ENCODE results near the gene TXNDC5. TPM values are rescaled to one million over a fixed set of nuclear protein-coding genes. Genes with fewer than 3 reads are reported as not detected.
A peak's percentile ranks its signal among the peaks of the same experiment; 100 is the strongest.

Gene TXNDC5
- total RNA-seq, 1 experiment from 2014 or later = 240 TPM

DNA sequence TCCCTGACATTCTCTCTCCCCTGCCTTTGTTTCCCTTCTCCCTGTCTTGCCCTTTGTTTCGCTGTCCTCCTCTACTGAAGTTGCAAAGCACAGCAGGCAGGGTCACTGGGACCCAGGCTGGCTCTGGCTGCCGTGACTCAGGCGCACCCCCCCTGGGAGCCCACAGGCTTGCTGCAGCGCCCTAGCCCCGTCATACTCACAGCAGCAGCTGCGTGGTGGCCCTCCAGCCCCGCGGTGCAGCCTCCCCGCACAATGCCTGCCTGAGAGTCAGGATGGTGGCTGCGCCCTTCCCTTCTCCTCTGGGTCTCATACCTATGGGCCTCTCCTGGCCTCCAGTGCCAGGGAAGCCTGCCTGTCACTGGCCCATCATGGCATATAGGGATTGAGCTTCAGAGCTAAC is 41.7 kb downstream of the TXNDC5 start:
- no peak for DNase-seq (ENCODE audit: low read depth)

DNA sequence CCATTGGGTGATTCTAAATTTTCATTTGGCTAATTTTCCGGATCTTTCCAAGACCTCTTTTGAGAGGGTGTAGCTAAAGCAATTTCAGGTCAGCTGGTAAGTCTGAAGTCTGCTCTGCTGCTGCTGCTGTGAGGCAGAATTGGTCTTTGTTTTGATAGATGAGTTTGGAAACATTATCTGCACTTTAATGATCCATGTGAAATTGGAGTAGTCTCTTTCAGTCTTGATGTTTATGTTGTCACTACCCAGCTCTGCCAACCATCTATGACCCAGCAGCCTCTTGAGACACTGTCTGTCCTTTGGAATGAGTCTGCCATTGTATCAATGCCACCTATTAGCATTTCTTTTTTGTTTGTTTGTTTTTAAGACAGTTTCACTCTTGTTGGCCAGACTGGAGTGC is 44.1 kb downstream of the TXNDC5 start:
- DNase-seq (ENCODE audit: low read depth) = no peak

DNA sequence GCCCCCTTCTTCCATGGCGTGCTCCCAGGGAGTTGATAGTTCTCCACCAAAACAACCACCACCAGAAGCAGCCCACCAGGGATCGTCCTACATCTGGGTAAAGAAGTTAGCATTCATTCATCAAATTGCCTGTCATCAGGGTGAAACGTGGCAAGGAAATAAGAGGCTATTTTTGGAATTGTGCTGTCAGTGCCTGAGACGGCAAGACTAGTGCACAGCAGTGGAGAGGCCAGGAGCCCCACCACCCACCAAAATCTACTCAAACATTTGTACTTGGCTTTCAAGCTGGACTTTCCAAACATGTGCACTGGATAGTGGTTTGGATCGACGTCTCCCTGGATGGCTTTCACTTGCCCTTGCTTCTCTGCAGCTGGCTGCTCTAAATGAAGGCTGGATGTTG is 44.8 kb downstream of the TXNDC5 start:
- DNase-seq (ENCODE audit: low read depth) = no peak

DNA sequence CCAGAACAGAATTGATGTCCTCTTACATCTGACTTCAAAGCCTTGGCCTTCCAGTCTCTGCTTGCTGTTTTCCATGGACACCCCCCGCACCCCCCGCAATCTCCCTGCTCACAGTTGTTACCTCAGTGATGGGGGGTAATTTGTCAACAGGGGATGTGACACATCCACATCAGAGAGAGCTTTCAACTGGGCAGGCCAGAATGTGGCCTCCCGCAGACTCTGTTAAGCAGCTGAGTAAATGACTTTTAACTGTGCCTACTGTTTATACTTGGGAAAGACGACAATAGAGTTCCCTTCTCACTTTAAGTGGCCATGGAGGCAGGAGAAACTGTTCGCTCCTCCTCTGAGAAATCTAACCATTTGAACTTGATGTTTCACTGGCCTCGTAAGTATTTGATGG is 51.0 kb downstream of the TXNDC5 start:
- no peak for DNase-seq (ENCODE audit: low read depth)

DNA sequence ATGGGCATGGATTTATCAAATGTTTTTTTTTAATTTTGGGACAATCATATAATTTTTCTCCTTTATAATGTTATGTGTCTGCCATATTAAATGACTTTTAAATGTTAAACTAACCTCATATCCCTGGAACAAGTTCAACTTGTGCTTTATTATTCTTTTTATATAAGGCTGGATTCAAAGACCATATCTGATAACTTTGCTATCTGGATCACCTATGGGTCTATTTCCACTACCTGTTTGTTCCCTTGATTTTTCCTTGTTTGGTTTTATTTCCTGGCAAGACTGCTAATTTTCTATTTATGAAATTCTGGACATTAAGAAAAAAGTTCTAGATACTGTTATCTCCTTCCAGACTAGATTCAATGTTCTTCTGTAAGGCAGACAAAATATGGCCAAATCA is 58.8 kb downstream of the TXNDC5 start:
- no peak for DNase-seq (ENCODE audit: low read depth)

DNA sequence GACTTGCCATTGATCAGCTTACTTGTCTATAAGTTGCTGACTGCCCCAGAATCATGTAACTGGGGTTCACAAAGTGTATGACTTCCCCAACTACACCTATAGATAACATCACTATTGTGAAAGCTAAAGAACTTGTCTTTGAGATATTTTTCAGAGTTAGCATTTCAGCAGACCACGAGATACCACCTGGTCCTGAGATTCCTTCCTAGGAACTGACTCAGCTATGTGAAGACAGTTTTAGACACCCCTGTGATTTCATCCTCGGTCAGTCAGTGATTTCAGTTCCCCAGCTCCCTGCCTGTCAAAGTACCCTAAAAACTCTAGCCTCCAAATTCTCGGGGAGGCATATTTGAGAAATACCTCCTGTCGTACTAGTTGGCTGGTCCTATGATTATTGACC is 62.4 kb downstream of the TXNDC5 start:
- no peak for DNase-seq (ENCODE audit: low read depth)

DNA sequence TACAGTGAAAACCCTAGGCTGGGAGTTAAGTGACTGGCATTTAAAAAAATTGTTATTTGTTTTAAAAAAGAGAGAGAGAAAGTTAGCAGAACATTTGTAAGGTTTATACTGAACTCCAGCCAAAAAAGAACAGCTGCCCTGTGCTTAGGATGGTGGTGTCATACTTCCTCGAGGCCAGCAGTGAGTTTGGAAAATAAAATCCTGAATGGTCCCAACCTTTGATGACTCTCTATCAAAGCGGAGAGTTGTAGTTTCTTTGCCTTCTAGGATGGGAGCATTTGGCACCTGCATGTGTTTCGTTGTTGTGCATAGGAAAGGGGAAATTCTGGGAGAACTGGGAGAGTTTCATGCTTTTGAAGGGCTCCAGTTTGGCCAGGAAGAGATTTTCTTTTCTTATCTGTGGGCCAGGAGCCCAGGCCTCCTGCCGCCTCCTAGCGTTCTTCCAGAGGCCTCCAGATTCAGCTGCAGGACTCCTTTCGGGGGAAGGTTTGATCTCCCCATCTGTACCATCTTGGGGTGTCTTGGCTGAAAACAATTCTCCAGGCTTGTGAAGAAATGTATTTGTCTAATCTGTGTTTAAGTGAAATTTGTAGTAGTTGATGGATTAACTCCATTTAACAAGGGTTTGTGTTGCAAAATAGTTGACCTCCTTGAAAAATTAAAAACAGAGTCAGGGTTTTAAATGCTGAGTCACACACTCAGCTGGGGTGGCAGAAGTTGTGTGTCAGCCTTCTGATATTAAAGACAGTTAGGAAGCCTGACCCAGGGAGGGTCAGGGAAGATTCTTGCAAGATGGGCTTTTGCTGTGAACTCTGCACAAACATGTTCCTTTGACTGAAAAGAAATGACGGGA is 63.4 kb downstream of the TXNDC5 start:
- DNase-seq (ENCODE audit: low read depth) = peak; percentile 79

DNA sequence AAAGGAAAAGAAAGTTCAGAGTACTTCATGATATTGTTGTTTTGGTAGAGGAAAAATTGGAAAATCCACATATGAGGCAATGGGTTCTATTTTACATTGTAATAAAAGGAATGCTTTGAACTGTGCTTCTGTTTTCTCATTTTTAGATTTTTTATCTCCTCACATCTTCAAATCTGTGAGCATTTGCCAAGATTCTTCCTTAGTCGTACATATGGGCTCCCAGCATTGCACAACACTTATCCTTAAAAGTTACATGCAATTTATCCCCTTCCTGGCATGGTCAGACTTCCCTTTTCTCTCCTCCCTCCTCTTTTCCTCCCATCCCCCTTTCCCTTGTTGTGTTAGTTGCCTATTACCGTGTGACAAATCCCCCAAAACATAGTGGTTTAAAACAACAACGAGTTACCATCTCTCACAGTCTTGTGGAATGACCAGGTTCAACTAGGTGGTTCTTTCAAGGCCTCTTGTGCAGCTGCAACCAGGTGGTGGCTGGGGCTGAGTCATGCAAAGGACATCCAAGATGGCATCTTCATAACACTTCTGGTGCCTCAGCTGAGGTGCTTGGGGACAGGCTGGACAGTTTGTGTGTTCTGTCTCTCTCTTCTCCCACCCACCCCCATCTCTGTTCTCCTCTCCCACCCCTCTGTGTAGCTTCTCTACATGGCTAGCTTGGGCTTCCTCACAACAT is 68.7 kb downstream of the TXNDC5 start:
- no peak for DNase-seq (ENCODE audit: low read depth)

DNA sequence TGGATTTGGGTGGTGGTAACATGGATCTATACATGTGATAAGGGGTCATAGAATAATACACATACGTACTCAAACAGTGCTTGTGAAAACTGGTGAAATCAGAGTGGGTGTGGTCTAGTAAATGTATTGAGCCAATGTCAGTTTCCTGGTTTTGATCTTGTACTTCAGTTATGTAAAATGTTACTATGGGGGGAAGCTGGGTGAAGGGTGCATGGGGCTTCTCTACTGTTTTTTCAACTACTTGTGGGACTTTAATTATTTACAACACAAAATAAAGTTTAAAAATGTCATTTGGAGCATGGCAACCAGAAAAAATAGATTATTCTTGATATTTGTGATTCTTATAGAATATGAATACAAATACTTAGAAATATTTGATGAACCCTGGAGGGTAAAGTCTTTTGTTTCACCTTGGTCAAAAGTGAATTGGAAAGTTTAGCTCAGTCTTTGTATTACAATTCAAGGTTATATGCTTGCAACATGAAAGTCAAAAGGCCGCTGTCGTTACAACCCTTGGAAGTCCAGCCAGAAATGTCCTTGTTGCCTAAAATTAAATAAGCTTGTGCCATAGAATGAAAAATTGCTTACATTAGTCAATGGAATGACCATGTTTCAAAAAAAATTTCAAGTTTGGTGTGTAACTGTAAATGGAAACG is 74.1 kb downstream of the TXNDC5 start:
- DNase-seq (ENCODE audit: low read depth) = no peak

DNA sequence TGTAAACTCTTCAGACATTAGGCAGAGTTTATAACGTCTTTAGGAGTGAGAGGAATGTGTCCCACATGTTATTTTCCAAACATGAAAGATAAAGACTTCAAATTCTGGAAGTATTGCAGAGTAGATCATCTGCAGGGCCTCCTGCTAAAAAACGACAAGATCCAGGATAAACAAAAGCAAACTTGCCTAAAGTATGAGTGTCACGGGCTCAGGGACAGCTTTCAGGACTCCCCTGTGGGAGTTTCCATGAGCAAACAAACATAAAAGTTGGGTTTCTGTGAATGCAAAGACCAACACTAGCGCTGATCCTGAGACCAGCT is 76.9 kb downstream of the TXNDC5 start:
- no peak for DNase-seq (ENCODE audit: low read depth)

DNA sequence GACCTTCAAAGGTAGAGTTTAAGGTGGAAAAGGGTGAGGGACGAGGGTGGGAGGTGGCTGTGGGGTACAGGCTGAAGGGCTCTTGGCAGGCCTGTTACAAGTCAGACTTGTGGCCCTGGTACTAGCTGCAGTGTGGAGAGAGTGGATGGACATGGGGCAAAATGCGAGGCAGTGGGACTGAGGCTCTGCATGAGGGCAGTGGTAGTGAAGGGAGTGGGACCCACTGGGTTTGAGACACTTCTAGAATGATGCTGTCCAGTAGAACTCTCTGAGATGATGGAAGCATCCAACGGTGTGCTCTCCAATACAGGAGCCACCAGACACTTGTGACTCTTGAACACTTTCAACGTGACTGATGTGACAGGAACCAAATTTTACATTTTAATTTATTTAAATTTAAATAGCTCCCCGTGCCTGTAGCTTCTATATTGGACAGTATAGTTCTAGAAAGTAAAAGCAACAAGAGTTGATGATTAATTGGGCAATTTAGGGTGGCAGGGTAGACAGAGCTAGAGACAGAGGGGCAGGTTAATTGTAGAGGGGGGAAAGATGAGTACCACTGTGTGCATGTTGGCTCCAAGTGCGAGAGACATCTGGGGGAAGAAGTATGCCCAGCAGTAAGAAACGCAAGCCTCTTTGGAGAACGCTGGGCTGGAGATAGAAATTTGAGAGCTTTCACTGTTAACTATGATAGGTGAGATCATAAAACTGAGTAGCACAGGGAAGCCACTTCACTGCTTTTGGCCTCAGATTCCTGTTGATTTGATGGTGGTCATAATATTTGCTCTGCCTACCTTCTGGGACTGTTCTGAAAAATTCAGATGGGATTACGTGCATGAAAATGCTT is 77.5 kb downstream of the TXNDC5 start:
- no peak for DNase-seq (ENCODE audit: low read depth)

Other genes with a start within 250 kb of the TXNDC5 start
- 0.06 TPM in 2 replicates for gene BMP6, start 184.7 kb downstream of the TXNDC5 start, total RNA-seq (2014; rRNA removed)
- 12.4 and 22.4 TPM in 2 replicates for gene BLOC1S5, start 153.6 kb upstream of the TXNDC5 start, total RNA-seq (2014; rRNA removed)
- gene EEF1E1, start 191.8 kb upstream of the TXNDC5 start, total RNA-seq (2014; rRNA removed) = 41.2 and 45.9 TPM in 2 replicates

Data from LHCN-M2 (cell line).